H9 (cell line): ENCODE measurements around the gene TCEA3. TPM values are rescaled to one million over a fixed set of nuclear protein-coding genes. Genes with fewer than 3 reads are reported as not detected.

ENCODE experiments used
- DNase-seq: peaks from one replicate; pipeline ENCODE4 v3.0.0-alpha.2; 2017
- H2AFZ ChIP-seq: one replicate; pipeline ENCODE4 v1.6.1; 2013; ENCODE audit warnings: mild to moderate bottlenecking, low read length, control low read depth, moderate library complexity
- H2AK5ac ChIP-seq: 2 replicates; pipeline ENCODE4 v1.6.1; 2013; ENCODE audit warnings: low read length, control low read depth, mixed read lengths; ENCODE audit not compliant: insufficient read length
- H2BK120ac ChIP-seq: one replicate; pipeline ENCODE4 v1.6.1; 2013; ENCODE audit warnings: low read depth, mild to moderate bottlenecking, low read length, control low read depth, inconsistent platforms; ENCODE audit not compliant: poor library complexity, severe bottlenecking
- H2BK12ac ChIP-seq: 2 replicates; pipeline ENCODE4 v1.6.1; 2013; ENCODE audit warnings: low read length, control low read depth, mixed read lengths, low read depth; ENCODE audit not compliant: insufficient read length
- H2BK15ac ChIP-seq: 2 replicates; pipeline ENCODE4 v1.6.1; 2013; ENCODE audit warnings: low read depth, low read length, control low read depth
- H2BK20ac ChIP-seq: one replicate; pipeline ENCODE4 v1.6.1; 2013; ENCODE audit warnings: low read depth, mild to moderate bottlenecking, low read length, control low read depth, inconsistent platforms; ENCODE audit not compliant: poor library complexity, severe bottlenecking
- H2BK5ac ChIP-seq: 2 replicates; pipeline ENCODE4 v1.6.1; 2013; ENCODE audit warnings: low read length, control low read depth, mixed read lengths; ENCODE audit not compliant: insufficient read length
- H3K14ac ChIP-seq: 2 replicates; pipeline ENCODE4 v1.6.1; 2013; ENCODE audit warnings: low read length, control low read depth; ENCODE audit not compliant: insufficient read depth
- H3K18ac ChIP-seq: 2 replicates; pipeline ENCODE4 v1.6.1; 2013; ENCODE audit warnings: low read depth, mild to moderate bottlenecking, mixed read lengths, low read length, control low read depth; ENCODE audit not compliant: insufficient read length
- H3K23ac ChIP-seq: 2 replicates; pipeline ENCODE4 v1.6.1; 2013; ENCODE audit warnings: low read length, control low read depth, mixed read lengths, low read depth; ENCODE audit not compliant: insufficient read length
- H3K23me2 ChIP-seq: 2 replicates; pipeline ENCODE4 v1.6.1; 2013; ENCODE audit warnings: low read depth, mild to moderate bottlenecking, mixed read lengths, low read length, control low read depth; ENCODE audit not compliant: insufficient read length, poor library complexity, severe bottlenecking
- H3K27ac ChIP-seq: 2 replicates; pipeline ENCODE4 v1.5.1; 2013; ENCODE audit warnings: low read length, control low read depth, mixed read lengths, low read depth; ENCODE audit not compliant: insufficient read length
- H3K27me3 ChIP-seq: 2 replicates; pipeline ENCODE4 v1.6.1; 2013; ENCODE audit warnings: low read length, control low read depth, inconsistent platforms; ENCODE audit not compliant: insufficient read depth
- H3K4ac ChIP-seq: 2 replicates; pipeline ENCODE4 v1.6.1; 2013; ENCODE audit warnings: low read depth, mild to moderate bottlenecking, control low read depth, inconsistent platforms, low read length, moderate library complexity
- H3K4me1 ChIP-seq: 2 replicates; pipeline ENCODE4 v1.6.1; 2013; ENCODE audit warnings: low read length, control low read depth, inconsistent platforms; ENCODE audit not compliant: insufficient read depth
- H3K4me2 ChIP-seq: 2 replicates; pipeline ENCODE4 v1.6.1; 2013; ENCODE audit warnings: low read length, control low read depth, mixed read lengths; ENCODE audit not compliant: insufficient read length, insufficient read depth
- H3K56ac ChIP-seq: 2 replicates; pipeline ENCODE4 v1.6.1; 2013; ENCODE audit warnings: low read depth, mild to moderate bottlenecking, mixed read lengths, low read length, control low read depth; ENCODE audit not compliant: insufficient read length
- H3K79me1 ChIP-seq: 2 replicates; pipeline ENCODE4 v1.6.1; 2013; ENCODE audit warnings: low read depth, mild to moderate bottlenecking, moderate library complexity, low read length, control low read depth, inconsistent platforms; ENCODE audit not compliant: insufficient read depth, poor library complexity, severe bottlenecking
- H3K79me2 ChIP-seq: 2 replicates; pipeline ENCODE4 v1.6.1; 2013; ENCODE audit warnings: low read length, control low read depth, inconsistent platforms; ENCODE audit not compliant: insufficient read depth
- H3K9ac ChIP-seq: 2 replicates; pipeline ENCODE4 v1.6.1; 2013; ENCODE audit warnings: low read length, control low read depth, mixed read lengths; ENCODE audit not compliant: insufficient read length; ENCODE audit errors: extremely low read depth
- H3K9me3 ChIP-seq: one replicate; pipeline ENCODE4 v1.6.1; 2013; ENCODE audit warnings: low read depth, low read length, inconsistent platforms; ENCODE audit not compliant: control insufficient read depth
- H3T11ph ChIP-seq: one replicate; pipeline ENCODE4 v1.6.1; 2013; ENCODE audit warnings: mild to moderate bottlenecking, low read length, control low read depth, inconsistent platforms
- H4K20me1 ChIP-seq: one replicate; pipeline ENCODE4 v1.6.1; 2013; ENCODE audit not compliant: control insufficient read depth, insufficient read length, insufficient read depth
- H4K5ac ChIP-seq: 2 replicates; pipeline ENCODE4 v1.6.1; 2013; ENCODE audit warnings: low read depth, mild to moderate bottlenecking, mixed read lengths, low read length, control low read depth; ENCODE audit not compliant: insufficient read length
- H4K8ac ChIP-seq: replicated peaks from 2 replicates; pipeline ENCODE4 v1.6.1; 2013; ENCODE audit warnings: low read length, control low read depth, mixed read lengths, low read depth; ENCODE audit not compliant: insufficient read length
- H4K91ac ChIP-seq: 2 replicates; pipeline ENCODE4 v1.6.1; 2013; ENCODE audit warnings: low read depth, mild to moderate bottlenecking, moderate library complexity, mixed read lengths, low read length, control low read depth; ENCODE audit not compliant: insufficient read length
- H3K27ac Mint-ChIP-seq, 3 experiments: 2 replicates in 2 of 3; 3 replicates in 1 of 3; pipeline ENCODE4 v1.8.0; 2020 to 2021; ENCODE audit warnings: mixed read lengths in 3 of 3, mild to moderate bottlenecking in 1 of 3, moderate library complexity in 1 of 3
- H3K27me3 Mint-ChIP-seq: 2 replicates; pipeline ENCODE4 v1.8.0; 2021; ENCODE audit warnings: low read depth, mild to moderate bottlenecking, moderate library complexity, mixed read lengths
- H3K36me3 Mint-ChIP-seq, 3 experiments: 2 replicates in 2 of 3; 3 replicates in 1 of 3; pipeline ENCODE4 v1.8.0; 2020 to 2021; ENCODE audit warnings: low read depth in 3 of 3, mixed read lengths in 3 of 3; ENCODE audit not compliant: insufficient read depth in 1 of 3
- H3K4me1 Mint-ChIP-seq, 2 experiments: 2 replicates each; pipeline ENCODE4 v1.8.0; 2020; ENCODE audit warnings: mixed read lengths in 2 of 2
- H3K4me3 Mint-ChIP-seq, 2 experiments: 2 replicates in 1 of 2; 3 replicates in 1 of 2; pipeline ENCODE4 v1.8.0; 2020 to 2021; ENCODE audit warnings: mild to moderate bottlenecking in 2 of 2, mixed read lengths in 2 of 2, moderate library complexity in 1 of 2
- H3K9me3 Mint-ChIP-seq, 2 experiments: 2 replicates in 1 of 2; 3 replicates in 1 of 2; pipeline ENCODE4 v1.8.0; 2020; ENCODE audit warnings: mild to moderate bottlenecking in 2 of 2, mixed read lengths in 2 of 2, moderate library complexity in 1 of 2
- CTCF ChIP-seq: fragments of 200-600 bp; sonication (generic); conservative IDR thresholded peaks from 3 replicates; pipeline ENCODE4 v1.8.0; 2021; ENCODE audit warnings: antibody characterized with exemption, mild to moderate bottlenecking
- WGBS: extraction: QIAGEN DNeasy Blood & Tissue Kit; methylation state at CpG from one replicate; pipeline ENCODE4 v1.1.7; 2013; ENCODE audit warnings: missing lambda C conversion rate, low lambda C conversion rate, mixed read lengths; ENCODE audit not compliant: insufficient read length; ENCODE audit errors: extremely low coverage; 5-methylcytosine and 5-hydroxymethylcytosine counted together
- total RNA-seq: library from RNA; stranded (reverse); gene quantifications from 2 replicates; pipeline ENCODE4 v1.2.1, GENCODE V29; 2021

The TCEA3 gene
- total RNA-seq, 1 experiment from 2014 or later = 0.37 TPM

GRCh38 chr1:23473037-23473800, 48.7 kb upstream of the TCEA3 start:
- Histone ChIP-seq H3K4ac (no peak overlapping the region), H3K9me3 (no peaks in the 10 kb centered on the region), H3K18ac (no peak overlapping the region), H3K27ac (no peak overlapping the region), H3K79me1 (no peaks in the 10 kb centered on the region), H2BK5ac (no peak overlapping the region), H4K91ac (no peak overlapping the region), H3K56ac (no peak overlapping the region), H4K8ac (no peak overlapping the region), H3K79me2 (no peaks in the 10 kb centered on the region), H3T11ph (no peak overlapping the region), H3K4me1 (no peaks in the 10 kb centered on the region), H4K20me1 (no peaks in the 10 kb centered on the region), H3K23me2 (no peaks in the 10 kb centered on the region), H4K5ac (no peak overlapping the region), H3K4me2 (no peak overlapping the region), H3K23ac (no peak overlapping the region), H3K9ac (no peak overlapping the region), H3K14ac (no peak overlapping the region), H2AK5ac (no peak overlapping the region), H2BK15ac (no peak overlapping the region), H2BK120ac (no peak overlapping the region), H2BK20ac (no peak overlapping the region), H3K27me3 (no peaks in the 10 kb centered on the region), H2AFZ (no peak overlapping the region), H2BK12ac (no peak overlapping the region)
- no peak for TF ChIP-seq CTCF
- Mint-ChIP-seq H3K9me3 (no peaks in the 10 kb centered on the region), H3K4me1 (peaks cover 0 to 10% of the 10 kb centered on the region in 2 experiments; a peak in 3 of 4 replicates), H3K4me3 (no peak overlapping the region), H3K36me3 (peaks cover 2 to 4% (median 3%) of the 10 kb centered on the region in 3 experiments; a peak in 2 of 7 replicates), H3K27ac (no peak overlapping the region), H3K27me3 (no peaks in the 10 kb centered on the region; the same call in 1 of the 2 replicates)
- DNase-seq = no peak
- WGBS = no CpG with 5 or more reads among the region's 6 CpGs
